Fibroblast of skin of left quadriceps (primary cell): ENCODE measurements around the gene PRKAR2A.
"Not testable (repeated sequence)": the region's sequence is repeated elsewhere in the genome, so short reads cannot be mapped to it uniquely, and the experiment has no call there.

Experiments
- DNase-seq, 2 experiments: peaks; one replicate each; pipeline ENCODE4 v3.0.0-alpha.2; 2013; ENCODE audit warnings: low read depth in 2 of 2

The PRKAR2A gene

GRCh38 chr3:48835650-48836366, 11.9 kb downstream of the PRKAR2A start:
- no peak for DNase-seq

- no peak for DNase-seq
Measured at GRCh38 chr3:48832684-48833083, 15.0 kb downstream of the PRKAR2A start.

- DNase-seq: no peak
Measured at GRCh38 chr3:48830715-48831114, 17.0 kb downstream of the PRKAR2A start.

GRCh38 chr3:48829525-48829924, 18.1 kb downstream of the PRKAR2A start:
- DNase-seq: not testable (repeated sequence)

GRCh38 chr3:48827874-48828273, 19.8 kb downstream of the PRKAR2A start:
- DNase-seq: not testable (repeated sequence)

GRCh38 chr3:48826451-48826850, 21.2 kb downstream of the PRKAR2A start:
- peak; percentile 91 to 92 for DNase-seq

- DNase-seq: peak; percentile 20 to 34
Measured at GRCh38 chr3:48820612-48821324, 26.9 kb downstream of the PRKAR2A start.

GRCh38 chr3:48819234-48820221, 28.1 kb downstream of the PRKAR2A start:
- no peak for DNase-seq

- no peak for DNase-seq
Measured at GRCh38 chr3:48811524-48811923, 36.1 kb downstream of the PRKAR2A start.

- DNase-seq: no peak
Measured at GRCh38 chr3:48804930-48805329, 42.7 kb downstream of the PRKAR2A start.

- not testable (repeated sequence) for DNase-seq
Measured at GRCh38 chr3:48800831-48801230, 46.8 kb downstream of the PRKAR2A start.

- no peak for DNase-seq
Measured at GRCh38 chr3:48798998-48799397, 48.7 kb downstream of the PRKAR2A start.

GRCh38 chr3:48797626-48798025, 50.0 kb downstream of the PRKAR2A start:
- no peak for DNase-seq

- DNase-seq: no peak
Measured at GRCh38 chr3:48795997-48796732, 51.5 kb downstream of the PRKAR2A start.

GRCh38 chr3:48793484-48793883, 54.2 kb downstream of the PRKAR2A start:
- not testable (repeated sequence) for DNase-seq

GRCh38 chr3:48789665-48790064, 58.0 kb downstream of the PRKAR2A start:
- DNase-seq: no peak

- no peak for DNase-seq
Measured at GRCh38 chr3:48788544-48789162, 59.0 kb downstream of the PRKAR2A start.

- peak; percentile 42 for DNase-seq
Measured at GRCh38 chr3:48784426-48785120, 63.1 kb downstream of the PRKAR2A start.

- DNase-seq: no peak
Measured at GRCh38 chr3:48783304-48783703, 64.4 kb downstream of the PRKAR2A start.

- no peak for DNase-seq
Measured at GRCh38 chr3:48782046-48782445, 65.6 kb downstream of the PRKAR2A start.
